GM19397 (cell line): Measurements from ENCODE around the gene SHISA3.

ENCODE experiments used
- ATAC-seq: cut with Tn5 transposase; IDR thresholded peaks from one replicate; pipeline ENCODE4 v1.9.1; 2021; ENCODE audit warnings: mild to moderate bottlenecking, moderate library complexity; ENCODE audit not compliant: unreplicated experiment

SHISA3 gene

DNA sequence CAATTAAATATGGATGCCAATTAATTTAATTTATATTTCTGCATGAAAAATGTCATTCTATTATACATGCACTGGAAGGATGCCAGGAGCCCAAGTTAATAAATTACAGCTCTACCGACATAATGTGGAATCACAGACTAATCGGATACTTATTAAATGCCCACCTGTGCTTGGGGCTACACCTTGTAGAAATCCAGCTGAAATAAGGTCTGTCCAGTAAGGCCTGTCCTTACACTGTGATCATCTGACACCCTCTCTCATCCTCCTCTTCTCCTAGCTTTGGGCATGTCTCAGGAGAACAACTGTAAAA, 6.0 kb upstream of the SHISA3 start:
- ATAC-seq: no peak

DNA sequence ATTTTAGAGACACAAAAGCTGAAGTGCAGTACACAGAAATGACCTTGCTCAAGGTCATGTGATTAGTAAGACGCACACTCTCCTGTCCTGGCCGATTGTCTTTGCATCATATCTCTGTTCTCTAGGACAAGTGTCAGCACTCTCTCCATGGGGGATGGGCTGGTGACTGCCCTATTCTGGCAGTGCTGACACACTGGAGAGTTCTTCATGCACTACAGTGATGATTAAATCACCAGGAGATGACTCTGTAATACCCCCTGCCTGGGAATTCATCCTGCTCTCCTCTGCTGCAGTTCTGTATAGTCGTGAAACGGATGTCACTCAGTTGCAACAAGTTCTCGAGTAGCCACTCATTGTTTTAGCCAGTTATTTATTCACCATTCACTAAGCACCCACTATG, 5.3 kb upstream of the SHISA3 start:
- no peak for ATAC-seq

DNA sequence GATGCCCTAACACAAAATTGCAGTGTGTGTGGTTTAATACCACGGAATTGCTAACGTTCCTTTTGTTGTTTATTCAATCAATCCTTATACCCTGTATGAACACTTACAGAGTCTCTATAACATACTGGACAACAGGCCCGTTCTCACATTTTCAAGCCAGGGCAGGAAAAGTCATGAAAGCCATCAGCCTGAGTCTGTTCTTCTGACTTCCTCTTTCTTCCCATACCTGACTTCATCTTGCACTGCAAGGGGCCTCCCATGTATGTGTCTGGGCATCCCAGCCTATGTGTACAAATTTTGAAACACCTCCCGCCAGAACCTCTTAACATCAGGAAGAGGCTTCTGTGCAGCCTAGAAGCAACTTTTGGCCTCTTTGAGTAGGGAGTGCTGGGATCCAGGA, 4.9 kb upstream of the SHISA3 start:
- no peak for ATAC-seq

DNA sequence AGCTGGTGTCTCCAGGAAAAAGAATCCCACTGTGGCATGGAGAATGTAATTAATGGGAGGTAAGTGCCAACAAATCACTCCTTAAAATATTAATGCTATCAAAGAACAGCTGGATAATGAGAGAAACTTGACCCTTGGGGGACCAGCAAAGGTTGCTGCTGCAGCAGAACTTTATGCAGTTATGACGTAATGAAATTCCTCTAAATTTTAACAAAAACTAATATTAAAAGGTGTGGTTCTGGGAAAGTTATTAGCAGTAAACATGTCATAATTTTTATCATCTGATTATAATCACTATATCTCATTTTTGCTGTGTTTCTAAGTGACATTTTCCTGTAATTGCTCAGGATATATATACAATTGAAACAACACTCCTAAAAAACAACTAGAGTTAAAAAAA, 1.7 kb upstream of the SHISA3 start:
- ATAC-seq: no peak

DNA sequence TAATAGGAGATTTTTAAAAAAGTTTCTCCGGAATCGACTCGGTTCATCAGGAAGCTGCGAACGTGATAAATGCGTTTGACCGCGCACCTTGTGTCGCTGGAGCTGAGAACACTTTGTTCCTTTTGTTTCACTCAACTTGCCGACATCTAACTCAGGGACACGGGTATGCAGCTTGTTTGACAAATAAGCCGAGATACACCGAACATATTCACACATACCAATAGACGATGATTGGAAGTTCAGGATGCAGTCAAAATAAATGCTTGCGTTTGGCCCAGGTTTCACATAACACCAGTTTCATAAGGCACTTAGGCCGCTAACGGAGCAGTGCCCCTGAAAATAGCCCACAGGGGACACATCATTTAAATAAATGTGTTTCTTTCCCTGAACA, 932 bp upstream of the SHISA3 start:
- ATAC-seq: no peak

DNA sequence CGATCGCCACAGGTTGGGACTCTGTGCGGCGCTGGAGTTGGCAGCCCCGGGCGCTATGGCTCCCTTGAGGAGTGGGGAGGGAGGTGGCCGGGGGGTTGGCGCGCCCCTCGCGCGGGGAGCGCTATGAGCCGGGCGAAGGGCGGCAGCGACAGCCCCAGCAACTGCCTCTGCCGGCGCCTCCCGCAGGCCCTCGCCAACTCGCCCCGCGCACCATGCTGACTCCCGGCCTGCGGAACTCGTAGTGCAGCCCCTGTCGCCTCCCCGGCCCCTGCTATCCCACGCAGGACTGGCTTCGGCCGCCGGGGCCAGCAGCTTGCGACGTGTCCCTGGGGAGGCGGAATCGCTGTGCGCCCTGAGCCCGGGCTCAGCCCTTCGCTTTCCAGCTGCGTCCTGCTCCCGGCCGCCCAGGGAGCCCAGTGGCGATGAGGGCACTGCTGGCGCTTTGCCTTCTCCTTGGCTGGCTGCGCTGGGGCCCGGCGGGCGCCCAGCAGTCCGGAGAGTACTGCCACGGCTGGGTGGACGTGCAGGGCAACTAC, 415 bp downstream of the SHISA3 start:
- peak; percentile 44 for ATAC-seq

DNA sequence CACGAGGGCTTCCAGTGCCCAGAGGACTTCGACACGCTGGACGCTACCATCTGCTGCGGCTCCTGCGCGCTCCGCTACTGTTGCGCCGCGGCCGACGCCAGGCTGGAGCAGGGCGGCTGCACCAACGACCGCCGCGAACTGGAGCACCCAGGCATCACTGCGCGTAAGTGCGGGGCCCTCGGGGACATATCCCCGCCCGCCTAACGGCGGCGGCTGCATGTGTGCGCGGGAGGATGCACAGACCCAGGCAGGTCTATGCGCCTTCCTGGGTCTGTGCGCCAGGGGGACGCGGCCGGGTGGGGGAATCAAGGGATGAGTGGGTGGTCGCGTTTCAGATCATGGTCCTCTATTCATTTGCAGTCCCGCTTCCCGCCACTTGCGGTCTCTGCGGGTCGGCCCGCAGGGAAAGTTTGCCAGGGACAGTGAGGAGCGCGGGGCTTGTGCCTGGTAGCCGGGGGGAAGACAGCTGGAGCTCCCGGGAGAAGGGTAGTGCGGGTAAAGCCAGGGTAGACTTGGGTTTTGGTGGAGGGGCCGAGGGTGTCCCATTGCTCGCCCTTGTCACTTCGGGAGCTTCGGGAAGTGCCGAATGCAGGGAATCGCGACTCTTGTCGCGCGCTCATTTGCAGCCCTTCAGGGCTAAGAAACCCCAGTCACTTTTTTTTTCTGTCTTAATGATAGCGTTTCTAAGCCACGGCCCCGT, 1.0 kb downstream of the SHISA3 start:
- peak; percentile 30 for ATAC-seq

DNA sequence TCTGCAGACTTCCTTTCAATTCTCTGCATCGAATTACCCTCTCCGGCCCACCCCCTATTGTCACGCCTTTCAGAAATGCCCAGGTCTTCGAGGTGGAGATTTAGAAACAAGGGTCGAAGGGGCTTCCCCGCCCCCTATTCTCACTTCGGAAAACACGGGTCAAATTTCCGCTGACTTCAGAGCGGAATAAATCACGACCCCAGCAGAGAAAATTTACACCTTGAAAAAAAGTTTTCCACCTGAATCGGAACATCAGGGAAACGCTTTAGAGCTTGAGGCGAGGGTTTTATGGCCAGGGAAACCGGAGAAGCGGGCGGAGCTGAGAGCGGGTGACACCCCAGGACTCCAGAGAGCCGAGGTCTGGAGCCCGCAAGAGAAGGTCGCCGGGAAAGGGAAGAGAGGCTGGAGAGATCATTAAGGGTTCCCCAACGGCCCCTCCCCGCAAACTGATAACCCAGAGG, 1.6 kb downstream of the SHISA3 start:
- no peak for ATAC-seq

DNA sequence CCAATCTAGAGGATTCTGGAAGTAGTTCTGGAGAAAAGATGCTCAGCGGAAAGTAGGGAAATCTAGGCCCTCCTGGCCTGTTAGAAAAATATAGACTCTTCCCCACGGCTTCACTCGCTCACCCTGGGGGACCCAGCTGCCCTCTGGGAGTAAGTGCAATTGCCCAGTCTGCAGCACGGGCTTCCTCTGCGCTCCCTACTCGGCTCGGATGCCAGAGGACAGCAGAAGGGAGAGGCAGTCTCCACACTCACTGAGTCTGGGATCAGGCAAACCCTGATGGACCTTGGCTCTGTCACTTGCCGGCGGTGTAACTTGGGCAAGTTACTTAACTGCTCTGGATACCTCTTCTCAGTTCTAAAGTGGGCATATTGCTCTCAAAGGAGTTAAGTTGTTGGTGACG, 2.1 kb downstream of the SHISA3 start:
- ATAC-seq: no peak

DNA sequence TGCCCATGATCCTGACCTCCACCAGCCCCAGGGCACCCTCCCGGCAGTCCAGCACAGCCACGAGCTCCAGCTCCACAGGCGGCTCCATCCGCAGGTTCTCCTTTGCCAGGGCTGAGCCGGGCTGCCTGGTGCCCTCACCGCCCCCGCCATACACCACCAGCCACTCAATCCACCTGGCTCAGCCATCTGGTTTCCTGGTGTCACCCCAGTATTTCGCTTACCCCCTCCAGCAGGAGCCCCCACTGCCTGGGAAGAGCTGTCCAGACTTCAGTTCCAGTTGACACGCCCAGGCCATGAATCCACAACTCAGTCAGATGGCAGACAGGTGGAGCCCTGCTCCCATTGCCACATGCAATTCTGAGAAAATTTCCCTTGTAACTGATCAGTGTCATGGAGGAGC, 3.9 kb downstream of the SHISA3 start:
- ATAC-seq: no peak

DNA sequence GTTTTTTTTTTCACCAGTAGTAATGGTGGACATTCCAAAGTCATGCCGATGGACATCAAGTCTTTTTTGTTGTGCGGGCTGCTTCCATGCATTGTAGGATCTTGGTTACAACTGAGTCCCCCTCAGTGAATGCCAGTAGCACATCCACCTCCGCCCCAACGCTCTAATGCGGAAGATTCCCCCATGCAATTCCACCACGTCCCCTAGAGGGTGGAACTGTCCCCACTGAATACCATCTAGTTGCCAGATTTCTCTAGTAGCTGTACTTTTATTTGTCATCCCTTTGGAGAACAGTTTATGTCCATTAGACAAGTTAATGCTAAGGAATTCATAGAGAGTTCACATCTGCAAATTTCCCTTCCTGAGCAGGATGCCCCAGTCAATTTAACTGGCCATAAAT, 6.7 kb downstream of the SHISA3 start:
- no peak for ATAC-seq

DNA sequence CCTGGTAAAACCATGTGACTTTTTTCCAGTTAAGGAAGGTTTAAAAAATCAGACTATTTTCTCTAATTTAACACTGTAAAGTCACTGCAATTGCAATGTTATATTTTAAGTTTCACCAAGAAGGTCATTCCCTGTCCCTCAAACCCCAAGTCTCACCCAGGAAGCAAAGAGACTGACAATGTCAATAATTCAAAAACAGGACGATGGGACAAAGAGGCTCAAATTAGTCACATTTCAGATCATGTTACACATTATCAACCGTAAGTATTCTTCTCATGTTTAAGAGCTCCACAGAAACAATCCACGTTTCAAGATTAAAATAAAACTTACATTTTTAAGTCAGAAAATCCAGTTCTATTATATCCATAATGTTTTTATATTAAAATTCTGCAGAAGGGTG, 13.2 kb downstream of the SHISA3 start:
- no peak for ATAC-seq

DNA sequence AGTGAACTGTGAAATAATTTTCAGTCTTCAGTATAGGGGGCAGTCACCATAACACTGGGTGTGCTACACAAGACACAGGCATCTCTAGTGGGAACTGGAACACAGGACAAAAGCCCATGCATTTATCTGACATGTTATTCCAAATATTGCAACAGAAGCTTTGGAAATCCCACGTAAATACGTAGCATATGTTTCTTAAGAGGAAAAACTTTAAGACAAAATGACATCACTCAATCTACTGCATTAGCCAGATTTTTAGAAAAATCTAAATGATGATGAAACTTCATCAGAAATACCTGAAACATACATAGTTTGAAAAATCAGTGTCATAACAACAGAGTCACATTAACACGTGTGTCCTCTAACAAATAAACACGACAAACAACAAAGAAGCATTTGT, 14.5 kb downstream of the SHISA3 start:
- no peak for ATAC-seq

DNA sequence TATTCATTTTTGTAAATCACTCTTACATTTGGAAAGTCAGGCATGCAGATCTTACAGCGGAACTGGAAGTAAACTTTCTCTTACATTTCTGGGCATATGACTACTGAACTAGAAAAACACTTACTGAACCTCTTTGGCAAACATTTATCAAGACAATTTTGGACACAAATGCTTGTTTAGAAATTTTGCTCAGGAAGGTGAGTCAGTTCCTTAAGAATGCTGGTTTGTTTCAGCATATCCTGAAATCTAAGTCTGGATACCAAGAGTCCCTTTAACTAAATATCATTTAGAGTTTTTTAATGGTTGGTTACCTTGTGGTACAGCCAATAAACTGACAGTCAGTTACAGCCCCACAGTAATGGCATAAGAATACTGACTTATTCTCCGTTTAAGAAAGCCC, 15.0 kb downstream of the SHISA3 start:
- no peak for ATAC-seq

DNA sequence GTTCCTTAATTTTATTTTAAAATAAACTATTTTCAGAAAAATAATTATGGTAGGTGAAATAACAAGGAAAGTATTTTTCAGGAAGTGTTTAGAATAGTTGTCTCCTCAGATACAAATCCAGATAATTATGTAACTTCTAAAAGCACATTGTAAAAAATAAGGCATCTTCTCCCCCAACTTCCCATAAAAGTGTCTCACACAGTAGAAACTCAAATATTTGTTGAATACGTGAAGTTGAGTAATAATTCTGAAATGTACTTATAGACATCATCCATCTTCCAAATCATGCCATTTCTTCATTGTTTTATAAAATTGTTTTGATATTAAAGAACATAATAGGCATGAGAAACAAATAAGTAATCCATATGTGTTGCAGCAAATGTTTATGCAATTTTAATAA, 18.0 kb downstream of the SHISA3 start:
- ATAC-seq: no peak

DNA sequence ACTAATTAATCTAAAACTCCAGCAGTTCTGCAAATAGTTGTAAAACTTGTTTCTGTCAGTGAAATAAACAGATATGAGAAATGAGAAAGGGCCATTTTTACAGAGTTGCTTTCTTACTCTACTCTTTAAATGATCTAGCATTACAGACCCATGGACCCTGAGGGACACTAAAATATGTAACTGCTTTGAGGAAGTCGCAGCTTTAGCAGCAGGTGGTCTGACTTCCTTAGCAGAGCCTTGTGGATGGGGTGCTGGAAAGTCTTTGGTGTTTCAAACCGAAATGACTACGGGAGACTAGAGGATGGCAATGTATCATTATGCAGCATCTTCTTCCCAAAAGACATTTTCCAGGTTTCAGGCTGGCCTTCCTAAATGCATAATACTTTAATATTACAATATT, 18.7 kb downstream of the SHISA3 start:
- ATAC-seq: no peak

DNA sequence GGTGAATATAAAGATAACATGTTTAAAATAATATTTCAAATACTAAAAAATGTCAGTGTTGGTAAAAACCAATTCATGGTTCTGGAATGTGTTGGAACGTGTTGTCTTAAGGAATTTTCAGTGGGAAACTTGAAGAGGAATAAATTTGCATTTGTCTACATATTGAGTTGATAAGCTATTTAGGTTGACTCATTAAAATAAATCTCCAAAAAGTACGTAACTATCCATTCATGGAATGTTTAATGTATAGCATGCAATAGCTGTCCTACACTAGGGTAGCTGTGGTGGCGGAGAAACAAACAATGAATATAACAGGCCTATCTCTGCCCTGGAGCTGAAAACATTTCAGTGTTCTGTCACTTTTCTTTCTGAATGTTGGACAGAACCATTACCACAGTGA, 20.3 kb downstream of the SHISA3 start:
- ATAC-seq: no peak

DNA sequence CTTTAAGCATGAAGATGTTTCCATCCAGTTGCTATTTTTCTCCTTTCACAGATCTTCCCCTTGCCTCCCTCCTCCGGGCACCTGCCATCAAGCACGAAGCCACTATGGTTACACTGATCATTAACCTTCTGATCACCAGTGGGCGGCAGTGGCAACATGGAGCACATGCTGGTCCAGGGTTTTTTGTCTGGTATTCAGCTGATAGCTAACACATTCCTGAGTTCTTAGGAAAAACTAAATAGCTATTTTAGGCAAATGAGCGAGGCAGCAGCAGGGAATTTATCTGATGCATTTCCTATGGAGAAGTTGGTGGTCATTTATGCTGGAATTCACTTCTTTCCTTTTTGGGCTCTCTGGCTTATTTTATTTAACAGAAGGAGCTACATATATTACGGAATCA, 22.9 kb downstream of the SHISA3 start:
- ATAC-seq: no peak

DNA sequence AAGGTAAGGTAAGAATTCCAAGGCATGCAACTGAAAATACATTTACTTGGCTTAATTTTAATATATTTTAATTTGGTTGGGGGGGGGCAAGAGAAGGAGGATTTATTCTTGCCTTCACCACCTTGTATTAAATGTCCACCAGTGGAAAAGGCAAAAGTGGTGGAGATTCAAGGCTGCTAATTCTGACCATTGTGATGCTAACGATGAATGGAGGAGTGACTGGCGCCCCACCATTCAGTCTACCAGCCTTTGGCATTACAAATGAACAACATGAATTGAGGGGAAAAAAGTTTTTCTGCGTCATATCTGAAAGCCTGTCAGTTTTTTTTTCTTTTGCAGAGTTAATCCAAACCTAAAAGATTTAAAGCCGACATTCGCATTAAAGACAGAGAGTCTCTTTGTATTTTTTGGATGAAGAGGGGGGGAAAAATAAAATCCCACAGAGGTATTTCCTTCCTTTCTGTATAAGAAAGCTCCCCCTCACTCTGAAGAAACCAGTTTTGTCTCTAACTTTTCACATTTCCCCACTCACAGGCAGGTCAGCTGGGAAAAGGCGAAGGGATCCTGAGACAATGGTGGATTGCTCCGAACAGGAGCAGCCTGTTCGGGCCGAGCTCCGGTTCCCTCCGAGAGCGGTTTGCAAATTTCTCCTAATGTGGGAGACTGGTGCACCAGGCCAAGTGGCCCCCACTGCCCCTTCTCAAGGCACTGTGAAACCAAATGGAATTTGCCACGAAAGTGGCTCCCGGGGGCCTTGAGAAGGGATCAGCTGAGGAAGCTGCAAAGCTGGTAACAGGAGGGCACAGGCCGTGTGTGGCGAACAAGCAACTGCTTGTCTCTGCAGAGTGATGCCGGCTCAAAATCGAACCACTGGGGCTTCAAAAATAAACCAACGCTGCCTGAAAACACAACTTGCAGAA, 28.1 kb downstream of the SHISA3 start:
- no peak for ATAC-seq

DNA sequence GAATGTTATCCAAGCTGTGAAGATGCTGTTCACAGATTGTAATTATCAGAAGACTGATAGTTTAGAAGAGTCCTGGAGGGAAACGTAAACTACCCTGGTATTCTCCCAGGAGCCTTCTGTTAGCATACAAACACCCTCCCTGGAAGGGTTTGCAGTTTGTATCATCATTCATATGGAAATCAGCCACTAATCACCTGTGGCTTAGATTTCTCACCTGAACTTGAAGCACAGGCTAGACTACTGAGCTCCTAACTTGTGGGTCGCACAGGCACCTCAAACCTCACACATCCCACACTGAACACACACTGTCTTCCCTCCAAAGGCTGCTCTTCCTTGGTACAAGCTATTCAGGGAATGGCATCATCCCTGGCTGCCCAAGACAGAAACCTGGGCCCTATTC, 30.7 kb downstream of the SHISA3 start:
- no peak for ATAC-seq

DNA sequence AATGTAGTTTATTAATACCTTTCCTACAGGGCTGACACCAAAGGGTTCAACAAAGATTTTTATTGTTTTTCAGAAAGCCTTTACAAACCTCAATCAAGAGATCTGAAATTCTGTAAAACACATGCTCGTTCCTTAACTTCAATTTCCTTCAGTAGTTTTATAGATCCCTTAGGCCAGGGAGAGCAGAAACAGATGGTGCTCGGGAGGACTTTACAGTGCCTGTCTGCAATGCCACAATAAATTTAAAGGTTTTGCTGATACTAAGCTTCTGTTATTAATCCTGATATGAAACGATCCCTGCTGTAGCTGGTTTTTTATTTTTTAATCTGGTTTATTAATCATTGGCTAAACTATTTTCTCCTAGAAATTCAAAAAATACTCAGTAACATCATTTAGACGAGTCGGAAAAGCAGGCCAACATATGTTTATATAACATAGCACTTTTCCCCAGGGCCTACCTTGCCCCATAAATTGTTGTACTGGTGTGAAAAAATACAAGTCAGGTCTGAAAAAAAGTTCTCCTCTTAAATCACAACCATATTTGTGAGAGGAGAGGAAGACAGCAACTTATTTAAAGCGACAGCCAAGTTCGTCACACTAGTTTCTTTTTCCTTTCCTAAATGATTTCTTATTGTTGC, 39.8 kb downstream of the SHISA3 start:
- no peak for ATAC-seq

DNA sequence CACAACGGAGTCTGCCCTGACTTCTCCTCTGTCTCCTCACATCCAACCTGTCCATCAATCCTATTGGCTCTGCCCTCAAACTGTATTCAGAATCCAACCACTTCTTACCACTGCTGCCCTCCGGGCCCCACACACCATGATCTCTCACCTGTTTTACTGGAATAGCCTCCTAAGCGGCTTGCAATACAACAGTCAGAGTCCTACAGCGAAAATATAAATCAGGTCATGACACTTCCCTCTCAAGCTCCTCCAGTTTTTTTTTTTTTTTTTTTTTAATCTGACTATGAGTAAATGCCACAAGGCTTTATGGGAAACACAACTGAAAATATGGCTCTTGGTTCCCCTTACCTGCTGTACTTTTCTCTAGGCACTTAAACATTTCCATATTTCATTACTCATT, 42.8 kb downstream of the SHISA3 start:
- ATAC-seq: no peak
